Activated CD8-positive, alpha-beta memory T cell treated with anti-CD3 and anti-CD28 coated beads, Interleukin-2, amount 50 U/mL, for 4 hours (primary cell): Measurements from ENCODE around the gene GCLC.
"Not testable (repeated sequence)": the region's sequence is repeated elsewhere in the genome, so short reads cannot be mapped to it uniquely, and the experiment has no call there.

ENCODE experiments used
- DNase-seq: peaks from one replicate; pipeline ENCODE4 v3.0.0-alpha.2; 2020

The GCLC gene

DNA sequence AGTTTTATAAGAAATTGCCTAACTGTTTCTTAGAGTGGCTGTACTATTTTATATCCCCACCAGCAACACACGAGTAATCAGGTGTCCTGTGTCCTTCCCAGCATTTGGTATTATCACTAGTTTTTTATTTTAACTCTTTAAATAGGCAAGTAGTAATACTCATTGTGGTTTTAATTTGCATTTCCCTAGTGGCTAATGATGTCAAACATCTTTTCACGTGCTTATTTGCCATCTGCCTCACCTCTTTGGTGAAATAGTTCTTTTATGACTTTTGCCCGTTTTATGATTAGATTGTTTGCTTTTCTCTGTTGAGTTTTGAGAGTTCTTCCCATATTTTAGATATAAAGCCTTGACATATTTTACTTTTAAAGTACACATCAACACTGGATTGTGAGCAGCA is 57.8 kb downstream of the GCLC start:
- DNase-seq = no peak

DNA sequence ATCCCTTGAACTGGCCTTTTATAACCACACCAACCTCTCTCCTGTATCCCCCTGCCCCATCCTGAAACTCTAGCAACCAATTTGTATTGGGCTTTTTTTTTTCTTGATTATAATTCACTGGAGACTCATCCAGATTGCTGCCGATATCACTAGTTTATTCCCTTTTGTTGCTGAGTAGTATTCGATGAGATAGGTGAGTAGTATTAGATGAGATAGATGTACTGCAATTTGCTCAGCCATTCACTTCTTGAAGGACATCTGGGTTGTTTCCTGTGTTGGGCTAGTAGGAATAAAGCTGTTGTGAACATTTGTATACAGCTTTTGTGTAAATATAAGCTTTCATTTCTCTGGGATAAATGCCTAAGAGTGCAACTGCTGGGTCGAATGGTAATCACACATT is 58.2 kb downstream of the GCLC start:
- DNase-seq = no peak

DNA sequence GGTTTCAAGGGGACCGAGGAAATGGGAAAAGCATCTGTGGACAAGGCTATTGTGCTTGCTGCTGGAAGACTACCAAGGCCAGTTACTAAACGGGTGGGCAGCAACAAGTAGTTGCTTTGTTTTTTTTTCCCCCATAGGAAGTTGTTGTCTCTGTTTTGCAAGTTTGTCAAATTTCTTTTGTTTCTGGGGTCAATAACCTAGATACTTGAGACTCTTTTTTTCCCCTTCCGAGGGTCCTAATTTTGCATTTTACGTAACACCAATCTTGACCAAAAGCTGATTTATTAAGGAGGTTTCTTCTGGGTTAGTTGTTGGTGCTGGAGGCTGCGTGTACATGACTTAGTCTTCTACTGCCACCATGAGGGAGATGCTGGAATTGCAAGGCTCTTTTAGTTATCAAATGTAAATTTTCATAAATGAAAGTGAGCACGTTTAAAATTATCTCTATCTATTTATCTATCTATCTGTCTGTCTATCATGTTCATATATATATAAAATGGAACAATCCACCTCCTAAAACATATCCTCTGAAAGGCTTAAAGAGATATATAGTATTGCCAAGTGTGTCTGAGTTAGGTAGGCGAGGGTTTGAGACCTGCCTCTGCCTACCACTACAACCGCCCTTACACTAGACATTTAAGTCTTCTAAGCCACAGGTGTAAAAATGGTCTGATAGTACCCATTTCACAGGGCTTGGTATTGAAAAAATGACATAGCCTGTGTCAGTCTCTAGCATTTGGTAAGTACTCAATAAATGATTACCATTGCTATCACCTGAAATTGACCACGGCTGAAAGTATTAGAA is 60.2 kb downstream of the GCLC start:
- DNase-seq = peak; percentile 71

DNA sequence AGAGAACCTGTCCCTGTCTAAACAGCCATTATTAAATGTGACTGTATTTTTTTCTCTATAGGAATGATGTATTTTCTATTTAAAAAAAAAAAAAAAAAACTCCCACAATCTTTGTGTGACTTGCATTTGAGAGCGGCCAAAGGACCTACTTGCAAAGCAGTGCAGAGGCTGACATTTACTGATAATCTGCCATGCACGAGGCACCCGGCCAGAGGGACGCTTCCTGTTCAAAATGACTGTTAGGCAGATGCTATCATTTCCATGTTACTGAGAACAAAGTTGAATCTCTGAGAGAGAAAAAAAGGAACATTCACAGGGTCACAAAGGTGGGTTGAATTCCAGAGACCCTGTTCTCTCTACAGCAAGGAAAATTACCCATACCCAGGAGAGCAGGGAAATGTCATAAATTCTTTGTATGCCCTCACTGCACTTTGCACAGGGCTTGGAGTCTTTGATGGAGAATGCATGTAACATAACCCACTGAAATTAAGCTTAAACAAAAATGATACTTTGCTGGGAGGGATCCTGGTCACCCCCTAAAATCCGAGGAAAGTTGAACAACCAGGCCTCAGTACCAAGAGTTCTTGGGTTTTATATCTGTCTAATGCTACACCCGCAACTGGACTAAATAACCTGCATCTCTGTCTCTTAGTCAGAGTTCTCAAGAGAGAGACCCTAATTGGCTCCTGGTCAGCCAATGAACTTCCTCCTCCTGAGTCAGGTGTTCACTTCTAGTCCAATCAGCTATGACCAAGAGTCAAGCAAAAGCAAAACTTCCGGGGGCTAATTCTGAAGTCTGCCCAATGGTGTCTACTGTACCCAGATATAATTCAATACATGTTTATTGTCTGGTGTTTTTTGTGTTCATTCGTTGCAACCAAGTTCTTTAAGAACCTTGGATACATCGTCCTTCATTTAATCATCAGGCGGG is 61.2 kb downstream of the GCLC start:
- DNase-seq = no peak

DNA sequence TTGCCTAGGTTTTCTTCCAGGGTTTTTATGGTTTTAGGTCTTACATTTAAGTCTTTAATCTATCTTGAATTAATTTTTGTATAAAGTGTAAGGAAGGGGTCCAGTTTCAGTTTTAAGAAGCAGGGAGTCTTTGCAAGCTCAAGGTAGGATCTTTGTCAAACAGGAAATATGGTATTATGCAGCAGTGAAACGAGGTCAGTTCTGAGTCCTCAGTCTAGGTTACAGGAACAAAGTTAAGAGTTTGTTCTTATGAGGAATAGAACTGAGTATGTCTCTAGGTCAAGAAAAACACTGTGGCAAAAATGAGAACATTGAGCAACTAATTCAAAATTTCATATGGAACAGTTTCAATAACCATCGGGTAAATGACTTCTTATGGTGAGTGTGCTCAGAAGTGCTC is 63.6 kb downstream of the GCLC start:
- DNase-seq = no peak

DNA sequence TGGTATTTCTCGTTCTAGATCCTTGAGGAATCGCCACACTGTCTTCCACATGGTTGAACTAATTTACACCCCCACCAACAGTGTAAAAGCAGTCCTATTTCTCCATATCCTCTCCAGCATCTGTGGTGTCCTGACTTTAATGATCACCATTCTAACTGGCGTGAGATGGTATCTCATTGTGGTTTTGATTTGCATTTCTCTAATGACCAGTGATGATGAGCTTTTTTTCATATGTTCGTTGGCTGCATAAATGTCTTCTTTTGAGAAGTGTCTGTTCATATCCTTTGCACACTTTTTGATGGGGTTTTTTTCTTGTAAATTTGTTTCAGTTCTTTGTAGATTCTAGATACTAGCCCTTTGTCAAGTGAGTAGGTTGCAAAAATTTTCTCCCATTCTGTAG is 64.1 kb downstream of the GCLC start:
- DNase-seq = not testable (repeated sequence)

DNA sequence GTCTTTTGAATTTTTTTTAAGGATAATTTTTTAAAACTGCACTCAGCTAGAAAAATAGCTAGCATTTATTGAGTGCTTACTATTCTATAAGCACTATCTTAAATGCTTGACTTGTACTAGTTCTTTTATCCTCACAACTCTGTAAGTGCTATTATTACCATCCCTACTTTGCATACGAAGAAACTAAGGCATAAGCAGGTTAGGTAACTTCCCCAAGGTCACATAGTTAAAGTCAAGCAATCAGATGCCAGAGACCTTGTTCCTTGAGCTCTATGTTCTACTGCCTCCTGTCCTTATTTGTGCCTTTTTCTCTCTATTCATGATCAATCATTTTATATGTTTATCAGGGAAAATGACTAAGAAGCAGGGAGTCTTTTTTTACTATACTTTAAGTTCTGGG is 65.0 kb downstream of the GCLC start:
- no peak for DNase-seq

DNA sequence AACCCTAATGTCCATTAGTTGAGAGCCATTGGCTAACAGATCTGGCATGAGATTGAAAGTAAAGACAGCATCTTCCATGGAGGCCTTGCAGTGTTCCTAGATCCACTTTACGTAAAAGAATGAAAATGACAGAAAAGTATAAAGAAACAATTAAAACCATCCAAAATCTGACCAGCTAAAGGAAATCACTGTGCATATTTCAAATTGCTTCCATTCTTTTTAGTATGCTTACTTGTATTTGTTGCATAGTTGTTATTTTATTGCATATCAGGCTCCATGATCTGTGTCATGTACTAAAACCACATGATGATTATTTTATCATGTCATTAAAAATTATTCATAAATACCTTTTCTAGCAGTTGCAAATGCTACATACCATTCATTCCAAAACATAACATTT is 67.9 kb downstream of the GCLC start:
- DNase-seq = no peak

DNA sequence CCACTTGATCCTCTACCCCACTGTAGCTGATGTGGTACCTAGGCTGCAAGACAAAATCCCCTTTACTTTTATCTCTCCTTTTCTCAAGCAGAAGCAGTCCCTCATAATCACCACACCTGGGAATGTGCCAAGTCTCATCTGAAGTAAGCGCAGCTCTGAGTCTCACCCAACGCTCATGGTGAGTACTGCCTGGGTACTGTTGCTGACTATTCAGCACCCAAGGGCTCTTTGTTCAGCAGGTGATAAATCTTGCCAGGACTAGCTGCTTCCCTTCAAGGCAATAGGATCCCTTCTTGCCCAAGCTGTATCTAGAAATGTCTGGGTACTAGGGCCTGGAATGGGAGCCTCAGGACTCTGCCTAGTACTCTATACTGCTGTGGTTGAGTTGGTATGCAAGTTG is 70.9 kb downstream of the GCLC start:
- DNase-seq = no peak

DNA sequence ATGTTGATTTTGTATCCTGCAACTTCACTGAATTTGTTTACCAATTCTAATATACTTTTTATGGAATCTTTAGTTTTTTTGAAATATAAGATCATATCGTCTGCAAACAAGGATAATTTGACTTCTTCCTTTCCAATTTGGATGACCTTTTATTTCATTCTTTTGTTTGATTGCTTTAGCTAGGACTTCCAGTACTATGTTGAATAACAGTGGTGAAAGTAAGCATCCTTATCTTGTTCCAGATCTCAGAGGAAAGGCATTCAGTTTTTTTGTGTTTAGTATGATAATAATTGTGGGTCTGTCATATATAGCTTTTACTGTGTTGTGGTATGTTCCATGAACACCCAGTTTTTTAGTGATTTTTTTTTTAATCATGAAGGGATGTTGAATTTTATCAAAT is 75.7 kb downstream of the GCLC start:
- DNase-seq = no peak

DNA sequence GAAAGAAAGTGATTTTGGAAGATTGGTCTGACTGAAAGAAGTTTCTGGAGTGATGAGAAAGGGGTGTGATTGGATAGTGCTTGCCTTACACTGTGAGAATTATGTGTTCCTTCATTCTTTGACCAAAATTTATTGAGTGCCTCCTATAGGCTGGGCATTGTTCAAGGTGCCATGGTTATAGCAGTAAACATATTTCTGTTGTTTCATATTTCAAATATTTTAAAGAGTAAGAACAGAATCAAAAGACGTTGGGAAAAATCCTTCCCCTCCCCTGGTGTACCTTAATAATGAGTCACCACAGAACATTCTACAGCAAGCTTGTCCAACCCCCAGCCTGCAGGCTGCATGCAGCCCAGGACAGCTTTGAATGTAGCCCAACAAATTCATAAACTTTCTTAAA is 78.6 kb downstream of the GCLC start:
- no peak for DNase-seq

DNA sequence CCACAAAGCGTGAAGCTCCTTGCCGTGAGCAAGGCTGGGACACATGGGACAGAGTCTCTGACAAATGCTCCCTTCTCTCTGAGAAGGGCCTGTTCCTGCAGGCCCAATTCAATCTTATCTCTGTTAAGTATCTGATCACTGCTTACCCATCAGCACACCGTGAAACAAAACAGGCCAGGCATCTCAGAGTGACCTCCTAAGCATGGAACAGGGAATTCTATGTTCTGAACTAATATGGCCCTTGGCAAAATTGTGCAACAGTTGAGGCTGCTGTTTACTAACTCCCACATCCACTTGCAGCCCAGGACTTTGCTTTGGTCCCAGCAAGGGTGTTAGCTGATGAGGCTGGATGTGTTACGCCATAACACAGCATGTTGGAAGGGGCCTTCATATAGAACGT is 79.2 kb downstream of the GCLC start:
- DNase-seq = no peak

DNA sequence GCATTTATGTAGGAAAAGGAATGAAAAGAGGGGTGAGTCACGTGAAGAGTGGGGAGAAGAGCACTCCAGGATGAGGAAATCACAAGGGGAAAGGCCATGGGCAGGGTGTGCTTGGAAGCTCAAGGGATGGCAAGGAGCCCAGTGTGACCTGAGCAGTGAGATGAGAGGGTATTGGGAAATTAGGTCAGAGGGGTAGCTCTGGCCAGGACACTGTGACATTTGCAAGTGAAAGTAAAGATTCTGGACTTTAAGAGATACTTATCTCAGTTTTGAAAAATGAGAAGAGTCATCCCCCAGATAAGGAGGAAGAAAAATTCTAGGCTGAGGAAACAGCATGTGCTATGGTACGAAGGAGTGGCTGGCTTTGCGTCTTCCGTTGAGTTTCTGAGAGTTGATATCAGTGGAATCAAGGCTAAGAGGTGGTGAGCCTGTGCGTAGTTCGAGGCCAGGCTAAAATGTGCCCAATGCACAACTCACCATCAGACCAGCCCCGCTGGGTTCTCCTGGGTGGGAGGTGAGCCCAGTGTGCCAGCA is 79.9 kb downstream of the GCLC start:
- DNase-seq = no peak

DNA sequence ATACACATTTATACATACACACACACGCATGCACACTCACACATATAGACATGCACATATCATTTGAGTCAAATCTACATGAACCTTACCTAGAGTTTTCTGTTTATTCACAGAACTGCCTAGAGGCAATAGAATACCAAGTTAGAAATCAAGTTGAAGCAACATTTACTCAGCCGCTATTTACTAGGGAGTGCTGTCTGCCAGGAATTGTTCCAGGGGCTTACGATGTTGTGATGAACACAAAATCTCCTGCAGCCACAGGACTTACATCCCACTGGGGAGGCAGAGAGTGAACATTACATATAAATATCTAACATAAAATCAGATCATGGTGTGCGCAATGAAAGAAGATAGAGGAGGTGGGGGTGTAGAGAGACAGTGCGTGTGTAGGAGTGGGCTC is 80.4 kb downstream of the GCLC start:
- DNase-seq = no peak

DNA sequence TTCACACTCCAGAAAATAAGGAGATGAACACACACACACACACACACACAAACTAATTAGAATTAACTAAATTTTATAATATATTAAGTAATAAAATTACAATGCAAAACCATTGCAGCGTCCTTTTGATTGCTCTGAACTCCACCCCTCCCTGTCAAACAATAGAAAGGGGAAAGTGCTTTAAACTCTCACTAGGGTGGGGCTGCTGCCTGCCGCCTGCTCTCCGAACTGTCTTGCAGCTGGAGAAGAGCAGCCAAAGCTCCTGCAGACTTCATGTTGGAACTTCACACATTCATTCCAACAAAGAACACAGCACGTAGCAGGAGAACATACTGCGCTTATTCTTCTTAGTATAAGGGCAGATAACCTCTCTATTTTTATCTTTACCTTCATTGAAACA is 83.2 kb downstream of the GCLC start:
- DNase-seq = no peak

DNA sequence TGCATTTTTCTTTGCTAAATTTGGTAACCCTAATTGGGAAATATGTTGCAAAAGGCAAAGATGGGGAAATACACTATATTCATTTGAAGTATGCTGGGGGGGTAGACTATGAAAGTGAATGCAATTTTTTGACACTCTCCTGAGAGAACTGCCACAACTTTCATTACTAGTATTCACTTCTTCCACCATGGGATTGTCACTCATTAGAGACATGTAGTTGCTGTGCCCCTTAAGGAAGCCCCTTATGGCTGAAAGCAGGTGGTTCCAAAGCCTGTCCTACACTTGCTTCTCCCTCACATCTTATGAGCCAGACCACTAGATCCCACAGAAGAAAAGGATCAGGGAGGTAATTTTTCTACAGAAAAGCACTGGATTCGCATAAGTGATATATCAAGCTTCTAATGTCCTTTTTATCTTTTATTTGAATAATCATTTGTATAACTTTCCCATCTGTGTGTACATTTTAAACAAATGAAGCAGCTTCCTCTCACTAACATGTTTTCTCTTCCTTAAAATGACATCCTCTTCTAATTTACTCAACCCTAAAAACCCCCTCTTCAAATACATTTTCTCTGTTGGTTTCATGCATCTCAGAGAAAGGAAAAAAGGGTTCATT is 83.8 kb downstream of the GCLC start:
- no peak for DNase-seq

DNA sequence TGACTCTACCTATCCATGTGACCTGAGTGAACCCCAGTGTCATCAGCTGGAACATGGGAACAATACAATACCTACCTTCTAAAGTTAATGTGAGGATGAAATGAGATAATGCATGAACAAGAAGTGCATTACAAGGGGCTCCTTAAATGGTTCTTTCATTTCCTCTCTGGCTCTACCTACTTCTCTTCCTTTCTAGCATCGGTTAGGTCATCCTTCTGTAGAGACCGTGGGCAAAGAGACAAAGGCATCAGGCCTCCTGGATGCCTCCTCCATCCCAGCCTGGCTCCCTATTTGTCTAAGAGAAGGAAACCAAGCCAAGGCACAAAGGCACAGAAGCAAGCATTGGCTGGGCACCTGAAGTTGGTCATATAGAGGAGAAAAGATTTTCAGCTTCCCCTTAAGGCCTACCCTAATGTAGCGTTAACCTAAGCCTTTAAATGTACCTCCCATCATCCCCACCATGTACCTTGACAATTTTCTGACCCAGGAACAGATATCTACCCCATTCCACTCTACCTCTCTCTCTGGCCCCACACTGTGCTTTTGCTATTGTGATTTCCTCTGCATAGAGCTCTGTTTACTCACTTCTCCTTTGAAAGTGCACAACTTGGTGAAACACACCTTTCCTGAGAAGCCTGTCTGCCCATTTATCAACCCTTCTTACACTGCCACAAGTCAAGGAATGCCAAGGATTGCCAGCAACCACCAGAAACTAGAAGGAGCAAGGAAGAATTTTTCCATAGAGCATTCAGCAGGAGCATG is 86.6 kb downstream of the GCLC start:
- no peak for DNase-seq

DNA sequence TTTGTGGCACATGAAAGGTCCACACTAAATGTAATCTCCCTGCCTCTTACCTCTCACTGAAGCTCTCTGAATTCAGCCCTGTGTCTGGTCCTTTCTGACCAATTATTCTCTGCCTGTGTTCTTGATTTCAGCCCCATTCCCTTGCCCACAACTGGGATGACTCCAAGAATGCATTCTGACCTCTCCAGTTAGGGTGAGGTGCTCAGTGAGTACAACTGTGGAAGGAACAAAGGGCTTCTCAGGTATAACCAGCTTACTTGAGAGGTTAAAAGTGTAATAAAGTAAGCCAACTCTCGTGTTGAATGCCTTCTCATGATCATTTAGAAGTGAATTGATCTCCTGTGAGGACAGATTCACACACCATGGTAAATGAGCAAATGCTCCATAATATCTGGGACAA is 88.1 kb downstream of the GCLC start:
- no peak for DNase-seq

DNA sequence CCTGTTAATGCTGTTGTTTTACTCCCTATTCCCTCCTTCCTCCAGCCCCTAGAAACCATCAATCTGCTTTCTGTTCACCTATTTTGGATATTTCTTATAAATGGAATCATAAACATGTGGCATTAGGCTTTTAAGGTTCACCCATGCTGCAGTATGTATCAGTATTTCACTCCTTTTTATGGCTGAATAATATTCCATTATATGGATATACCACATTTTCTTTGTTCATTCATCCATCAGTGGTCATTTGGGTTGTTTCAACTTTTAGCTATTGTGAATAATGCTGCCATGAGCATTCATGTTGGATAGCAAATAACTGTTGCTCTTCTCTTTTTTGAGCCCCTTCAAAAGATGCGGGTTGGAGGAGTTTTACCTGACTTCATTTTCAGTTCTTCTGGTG is 89.2 kb downstream of the GCLC start:
- DNase-seq = no peak

DNA sequence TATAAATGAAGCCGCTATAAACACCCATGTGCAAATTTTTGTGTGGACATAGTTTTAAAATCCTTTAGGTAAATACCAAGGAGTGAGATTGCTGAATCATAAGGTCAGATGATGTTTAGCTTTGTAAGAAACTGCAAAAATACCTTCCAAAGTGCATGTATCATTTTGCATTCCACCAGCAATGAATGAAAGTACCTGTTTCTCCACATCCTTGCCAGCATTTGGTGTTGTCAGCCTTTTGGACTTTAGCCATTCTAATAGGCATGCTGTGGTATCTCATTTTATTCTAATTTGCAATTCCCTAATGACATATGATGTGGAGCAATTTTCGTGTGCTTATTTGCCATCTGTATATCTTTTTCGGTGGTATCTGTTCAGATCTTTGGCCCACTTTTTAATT is 93.7 kb downstream of the GCLC start:
- DNase-seq = no peak

DNA sequence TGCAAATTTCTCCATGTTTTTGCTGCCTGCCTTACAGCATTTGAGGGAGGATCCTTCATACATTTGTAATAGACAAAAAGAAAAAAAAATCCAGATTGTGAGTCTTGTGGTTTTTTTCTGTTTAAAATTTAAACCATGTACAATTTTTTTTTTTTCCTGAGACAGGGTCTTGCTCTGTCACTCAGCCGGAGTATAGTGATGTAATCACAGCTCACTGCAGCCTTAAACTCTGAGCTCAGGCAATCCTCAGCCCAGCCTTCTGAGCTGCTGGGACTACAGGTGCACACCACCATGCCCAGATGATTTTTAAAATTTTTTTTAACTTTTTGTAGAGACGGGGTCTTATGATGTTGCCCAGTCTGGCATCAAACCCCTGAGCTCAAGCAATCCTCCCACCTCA is 97.0 kb downstream of the GCLC start:
- no peak for DNase-seq
